NCI-H774 (cell line): ENCODE data around the gene AATF.

ENCODE experiments used
- DNase-seq: peaks from one replicate; lab custom pipeline; 2025; lab: John Stamatoyannopoulos, UW

AATF gene

DNA sequence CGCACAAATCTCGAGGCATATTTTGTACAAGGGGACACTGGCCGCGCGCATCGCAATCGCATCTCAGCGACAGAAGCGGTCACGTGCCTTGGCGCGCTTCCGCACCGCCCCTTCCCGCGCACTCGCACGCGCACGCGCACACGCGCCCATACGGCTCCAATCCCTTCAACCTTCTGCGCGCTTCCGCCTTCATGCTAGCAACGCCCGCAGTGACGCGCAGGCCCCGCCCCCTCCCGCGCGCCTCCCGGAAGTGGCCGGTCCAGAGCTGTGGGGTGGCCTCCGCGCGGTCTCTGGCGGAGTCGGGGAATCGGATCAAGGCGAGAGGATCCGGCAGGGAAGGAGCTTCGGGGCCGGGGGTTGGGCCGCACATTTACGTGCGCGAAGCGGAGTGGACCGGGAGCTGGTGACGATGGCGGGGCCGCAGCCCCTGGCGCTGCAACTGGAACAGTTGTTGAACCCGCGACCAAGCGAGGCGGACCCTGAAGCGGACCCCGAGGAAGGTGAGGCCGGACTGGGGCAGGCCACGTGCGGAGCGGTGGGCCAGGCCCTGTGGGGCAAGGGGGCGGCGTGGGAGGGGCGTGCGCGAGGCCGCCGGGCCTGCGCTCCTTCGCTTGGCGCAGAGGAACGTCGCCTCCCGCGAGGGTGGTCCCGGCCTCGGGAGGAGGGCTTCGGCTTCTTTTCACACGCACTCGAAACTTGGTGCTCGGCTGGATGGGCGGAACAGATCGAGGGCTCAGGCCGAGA is at the start of gene AATF:
Gene AATF, plus strand, starts transcription at position 238 of the 744 bp plus-strand sequence. Its CDS starts 172 bp downstream, at position 410.
- DNase-seq, result peak; percentile 99

DNA sequence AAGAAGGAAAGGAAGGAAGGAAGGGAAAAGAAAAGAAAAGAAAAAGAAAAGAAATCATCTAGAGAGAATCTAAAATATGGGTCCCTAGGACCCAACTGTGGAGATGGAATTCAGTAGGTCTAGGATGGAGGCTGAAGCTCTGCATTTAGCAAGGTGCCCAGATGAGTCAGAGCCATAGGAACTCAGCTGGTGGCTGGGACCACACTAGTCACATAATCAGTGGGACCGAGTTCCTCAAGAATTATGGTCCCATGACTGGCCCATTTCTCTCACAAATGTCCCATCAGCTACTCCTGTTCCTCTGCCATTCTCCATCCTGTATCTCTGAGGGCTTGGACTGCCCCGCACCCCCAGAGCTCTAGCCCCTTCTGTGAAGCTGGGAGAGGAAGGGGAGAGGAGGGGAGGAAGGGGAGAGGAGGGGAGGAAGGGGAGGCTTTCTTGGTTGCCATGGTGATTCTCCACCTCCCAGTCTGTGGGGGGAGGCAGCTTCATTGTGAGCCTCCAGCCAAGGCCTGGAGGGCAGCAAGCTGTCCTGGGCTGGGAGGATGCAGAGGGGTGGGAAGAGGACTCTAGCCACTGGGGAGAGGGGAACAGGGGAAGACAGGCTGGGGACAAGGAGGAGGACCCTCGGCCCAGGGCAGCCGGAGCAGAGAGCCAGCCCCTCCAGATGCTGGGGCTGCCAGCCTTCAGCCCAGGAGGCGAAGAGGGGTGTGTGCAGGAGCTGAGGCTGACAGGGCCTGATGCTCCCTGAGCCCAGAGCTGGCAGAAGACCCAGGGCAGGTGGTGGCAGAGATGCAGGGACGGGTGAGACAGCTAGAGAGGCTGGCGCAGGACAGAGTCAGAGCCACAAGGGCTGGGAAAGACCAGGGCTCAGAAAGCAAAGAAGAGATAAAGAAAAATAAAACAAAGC is 49.2 kb upstream of the AATF start:
- DNase-seq, result no peak

- DNase-seq, result no peak
Observed at GRCh38 chr17:36900160-36900512, 48.6 kb upstream of the AATF start.

DNA sequence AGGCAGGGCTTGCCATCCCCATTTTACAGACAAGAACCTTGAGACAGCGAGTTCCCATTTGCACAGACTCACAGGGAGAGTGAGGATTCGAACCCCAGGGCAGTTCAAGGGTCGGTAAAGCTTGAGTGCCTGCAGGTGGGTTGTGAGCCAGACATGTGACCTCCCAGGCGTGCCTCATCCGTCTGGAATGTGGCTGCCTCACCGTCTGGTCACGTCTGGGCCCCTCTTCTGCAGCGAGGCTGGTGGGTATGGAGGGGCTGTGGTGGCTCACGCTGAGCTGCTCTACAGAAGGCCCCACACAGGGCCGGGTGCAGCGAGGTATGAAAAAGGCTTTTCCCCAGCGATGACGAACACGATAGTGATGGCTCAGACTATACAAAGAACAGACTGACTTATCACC is 47.2 kb upstream of the AATF start:
- no peak for DNase-seq

DNA sequence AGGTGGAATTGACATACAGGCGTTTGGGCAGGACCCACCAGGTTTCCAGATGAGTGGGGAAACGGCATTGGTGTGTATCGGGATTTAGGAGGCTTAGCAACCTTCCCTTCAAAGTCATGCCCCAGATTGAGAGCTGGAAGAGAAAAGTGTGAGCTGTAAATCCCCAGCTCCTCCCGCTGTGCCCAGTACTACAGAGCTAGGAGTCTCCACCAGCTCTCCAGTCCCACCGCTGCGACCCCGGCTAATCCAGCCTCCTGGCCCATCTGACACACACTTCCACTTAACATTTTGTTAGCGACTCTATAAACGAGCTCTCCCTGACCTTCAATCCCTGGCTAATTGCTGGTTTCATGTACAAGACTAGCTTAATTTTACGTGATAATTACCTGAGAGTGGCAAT is 41.3 kb upstream of the AATF start:
- no peak for DNase-seq

GRCh38 chr17:36910513-36910912 is 38.2 kb upstream of the AATF start:
- no peak for DNase-seq

DNA sequence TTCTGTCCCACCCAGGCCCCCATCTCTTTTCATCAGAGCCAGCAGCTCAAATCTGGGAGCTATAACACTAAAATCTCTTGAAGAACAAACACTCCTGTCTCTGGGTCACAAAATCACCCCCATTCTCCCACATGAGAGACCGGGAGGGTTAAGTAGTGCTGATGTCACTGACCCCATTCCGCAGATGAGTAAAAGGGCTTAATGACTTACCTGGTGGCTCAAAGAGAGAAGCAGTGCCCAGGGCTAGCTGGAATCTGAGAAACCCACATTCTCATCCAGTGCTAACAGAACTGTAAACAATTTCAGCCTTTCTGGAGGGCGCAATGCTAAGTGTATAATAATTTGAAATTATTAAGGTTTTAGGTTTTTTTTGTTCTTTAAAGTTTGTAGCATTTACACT is 37.8 kb upstream of the AATF start:
- no peak for DNase-seq

DNA sequence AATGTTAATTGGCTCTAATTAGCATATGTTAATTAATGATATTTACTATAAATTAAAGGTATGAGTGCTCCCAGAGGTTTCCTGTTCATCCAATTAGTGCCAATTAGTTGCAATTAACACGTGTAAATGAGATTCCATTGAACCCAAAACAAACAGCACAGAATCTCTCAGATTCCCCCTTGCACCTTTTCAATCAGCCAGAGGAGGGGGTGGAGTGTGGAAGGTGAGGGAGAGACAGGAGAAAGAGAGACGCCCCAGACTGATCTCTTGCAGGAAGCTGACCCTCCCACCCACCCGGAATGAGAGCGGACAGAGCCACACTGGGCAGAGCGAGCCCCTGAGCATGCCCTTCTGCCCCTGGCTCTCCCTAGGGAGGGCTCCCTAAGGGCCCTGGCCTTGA is 35.6 kb upstream of the AATF start:
- DNase-seq, result no peak

- no peak for DNase-seq
Observed at GRCh38 chr17:36918211-36918691, 30.5 kb upstream of the AATF start.

DNA sequence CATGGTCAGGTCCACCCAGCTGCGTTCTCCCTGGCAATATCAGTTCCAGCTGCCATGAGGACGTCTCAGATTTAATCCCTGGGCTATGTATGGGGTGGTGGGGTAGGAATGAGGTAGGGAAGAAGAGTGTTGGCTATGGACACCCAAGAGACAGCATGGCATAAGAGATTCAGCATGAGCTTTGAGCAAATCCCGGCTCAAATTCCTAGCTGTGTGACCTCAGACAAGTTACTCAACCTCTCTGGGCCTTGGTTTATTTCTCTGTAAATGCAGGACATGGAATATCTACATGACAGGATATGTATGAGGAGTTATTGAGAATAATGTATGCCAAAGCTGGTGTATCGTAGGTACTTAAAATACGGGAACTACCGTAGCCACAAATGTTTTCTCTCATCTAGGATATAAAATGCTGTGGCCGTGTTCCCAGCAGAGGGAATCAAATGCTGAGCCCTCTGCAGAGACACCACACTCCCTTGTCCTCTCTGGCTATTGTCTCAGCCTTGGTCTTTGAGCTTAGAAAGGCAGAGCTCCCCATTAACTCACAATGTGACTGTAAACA is 29.3 kb upstream of the AATF start:
- no peak for DNase-seq

DNA sequence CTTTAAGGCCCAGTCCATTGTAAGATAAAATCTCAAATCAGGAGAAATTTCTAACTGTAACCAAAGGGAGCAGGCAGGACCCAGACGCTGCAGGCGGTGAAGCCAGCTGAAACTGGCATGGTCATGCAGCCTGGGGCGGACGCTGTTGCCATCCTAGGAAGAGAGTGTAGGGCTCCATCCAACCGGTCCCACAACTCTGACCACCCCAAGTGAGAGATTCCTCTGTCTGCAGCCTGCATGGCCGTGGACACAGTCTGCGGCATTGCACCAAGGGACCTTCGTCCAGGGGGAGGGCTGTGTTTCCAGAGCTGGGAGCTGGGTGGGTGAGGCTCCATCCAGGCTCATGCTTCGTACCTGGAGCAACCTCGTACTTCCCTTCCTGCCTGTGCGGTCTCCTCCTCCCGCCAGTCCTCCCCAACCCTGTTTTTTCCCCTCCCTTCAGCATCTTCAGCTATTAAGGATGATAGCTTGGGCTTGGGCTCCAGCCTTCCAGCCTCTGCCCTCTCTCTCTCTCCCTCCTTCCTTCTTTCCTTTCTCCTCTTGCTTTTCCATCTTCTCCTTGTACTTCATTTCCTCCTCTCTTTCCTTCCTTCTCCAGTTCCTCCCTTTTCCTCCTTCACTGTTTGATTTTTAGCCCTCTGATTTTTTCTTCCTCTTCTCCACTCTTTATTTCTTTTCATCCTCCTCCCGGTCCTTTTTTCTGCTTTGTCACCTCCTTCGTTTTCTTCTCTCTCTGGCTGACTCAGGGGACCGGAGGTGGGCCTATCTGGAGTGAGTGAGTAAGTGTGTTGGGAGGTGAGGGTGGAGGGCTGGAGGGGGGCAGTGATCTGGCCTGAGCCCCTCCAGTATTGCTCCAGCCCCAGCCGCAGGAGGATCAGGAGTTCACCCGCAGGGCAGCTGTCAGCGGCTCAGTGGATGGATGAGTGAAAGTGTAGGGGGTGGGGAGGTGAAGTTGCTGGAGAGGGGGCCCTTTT is 28.4 kb upstream of the AATF start:
- DNase-seq, result no peak

- no peak for DNase-seq
Observed at GRCh38 chr17:36921095-36921851, 27.5 kb upstream of the AATF start.

GRCh38 chr17:36922175-36922574 is 26.6 kb upstream of the AATF start:
- DNase-seq, result no peak

DNA sequence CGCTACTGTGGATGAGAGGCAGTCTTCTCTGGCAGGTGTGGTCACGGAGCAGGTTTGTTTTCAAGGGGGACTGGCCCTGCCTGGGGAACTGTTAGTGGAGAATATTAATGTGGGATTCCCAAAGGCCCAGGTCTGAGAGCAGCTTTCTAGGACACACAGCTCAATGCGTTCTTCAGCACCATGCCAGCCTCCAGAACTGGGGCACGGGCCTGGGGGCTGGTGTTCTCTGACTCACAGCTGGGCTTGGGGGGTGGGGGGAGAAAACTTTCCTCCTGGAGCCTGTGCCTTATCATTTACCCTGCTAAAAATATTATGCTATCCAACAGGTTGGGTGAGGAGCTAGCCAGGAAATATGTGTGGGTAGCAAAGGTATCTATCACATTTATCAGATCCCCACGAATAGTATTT is 24.9 kb upstream of the AATF start:
- DNase-seq, result no peak

DNA sequence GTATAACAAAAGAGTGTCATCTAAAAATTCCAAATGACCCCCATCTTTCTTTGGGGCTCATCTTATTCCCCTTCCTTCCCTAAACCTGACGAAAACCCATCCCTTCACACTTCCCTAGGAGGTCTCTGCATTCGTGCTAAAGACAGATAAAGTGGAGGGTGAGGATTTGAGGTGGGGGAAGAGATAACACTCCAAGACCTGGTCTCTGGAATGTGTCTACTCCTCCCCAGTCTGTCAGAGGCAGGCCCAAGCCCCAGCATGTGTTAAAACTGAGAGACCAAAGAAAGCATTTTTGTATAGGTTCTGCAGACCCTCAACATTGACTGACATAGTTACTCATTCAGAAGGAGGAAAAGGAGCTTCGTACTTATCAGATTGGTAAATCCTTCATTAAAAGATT is 22.5 kb upstream of the AATF start:
- DNase-seq, result no peak

DNA sequence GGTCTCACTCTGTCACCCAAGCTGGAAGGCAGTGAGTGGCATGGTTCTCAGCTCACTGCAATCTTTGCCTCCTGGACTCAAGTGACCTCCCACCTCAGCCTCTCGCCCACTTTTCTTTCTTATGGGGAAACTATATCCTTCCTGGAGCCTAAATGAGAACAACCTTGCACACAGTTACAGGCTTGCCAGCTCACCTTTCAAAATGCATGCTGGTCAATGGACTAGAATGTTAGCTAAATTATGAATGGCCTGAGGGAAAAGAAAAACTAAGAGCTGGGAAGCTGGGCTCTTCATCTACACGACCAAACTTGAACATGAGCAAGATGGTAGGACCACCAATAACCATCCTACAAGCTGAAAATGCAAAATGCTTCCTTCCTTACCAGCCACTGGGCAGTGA is 22.1 kb upstream of the AATF start:
- no peak for DNase-seq

GRCh38 chr17:36928471-36929345 is 20.0 kb upstream of the AATF start:
- DNase-seq, result no peak

GRCh38 chr17:36929851-36930582 is 18.7 kb upstream of the AATF start:
- DNase-seq, result no peak

GRCh38 chr17:36930583-36930900 is 18.2 kb upstream of the AATF start:
- no peak for DNase-seq
